Neural cell (in vitro differentiated cells): Measurements from ENCODE around the gene DGLUCY. TPM values are rescaled to one million over a fixed set of nuclear protein-coding genes. Genes with fewer than 3 reads are reported as not detected.

ENCODE experiments used
- H2AFZ ChIP-seq: fragments of 200-600, 300-800 bp; sonication (generic), shearing (Covaris generic); 2 replicates; pipeline ENCODE4 v1.6.0; 2014; ENCODE audit warnings: low read depth, mild to moderate bottlenecking, antibody characterized with exemption, low read length, moderate library complexity
- H3F3A ChIP-seq: fragments of 200-600 bp; shearing (Covaris generic); 2 replicates; pipeline ENCODE4 v1.6.1; 2016; ENCODE audit warnings: mild to moderate bottlenecking, moderate library complexity, mixed read lengths, antibody characterized with exemption, low read length; ENCODE audit not compliant: insufficient read depth, poor library complexity, severe bottlenecking
- H3K27ac ChIP-seq: fragments of 200-600, 300-800 bp; sonication (generic), shearing (Covaris generic); 2 replicates; pipeline ENCODE4 v1.5.1; 2014; ENCODE audit warnings: mild to moderate bottlenecking, low read length, moderate library complexity
- H3K27me3 ChIP-seq: fragments of 300-800, 200-600 bp; sonication (generic), shearing (Covaris generic); 2 replicates; pipeline ENCODE4 v1.6.0; 2014; ENCODE audit warnings: mild to moderate bottlenecking, low read depth, low read length, moderate library complexity; ENCODE audit not compliant: insufficient read depth
- H3K36me3 ChIP-seq: fragments of 300-800, 200-600 bp; sonication (generic), shearing (Covaris generic); 2 replicates; pipeline ENCODE4 v1.5.1; 2014; ENCODE audit warnings: mild to moderate bottlenecking, antibody characterized with exemption, low read length, moderate library complexity; ENCODE audit not compliant: insufficient read depth
- H3K4me2 ChIP-seq: fragments of 300-800, 200-600 bp; sonication (generic), shearing (Covaris generic); 2 replicates; pipeline ENCODE4 v1.6.0; 2014; ENCODE audit warnings: mild to moderate bottlenecking, low read length
- H3K4me3 ChIP-seq: fragments of 300-800, 200-600 bp; sonication (generic), shearing (Covaris generic); 2 replicates; pipeline ENCODE4 v1.5.1; 2014; ENCODE audit warnings: mild to moderate bottlenecking, low read length, moderate library complexity
- H3K79me2 ChIP-seq: fragments of 200-600 bp; shearing (Covaris generic); replicated peaks from 2 replicates; pipeline ENCODE4 v1.6.0; 2014; ENCODE audit warnings: mild to moderate bottlenecking, low read length, moderate library complexity; ENCODE audit not compliant: insufficient read depth
- H3K9ac ChIP-seq: fragments of 300-800, 200-600 bp; sonication (generic), shearing (Covaris generic); 2 replicates; pipeline ENCODE4 v1.6.1; 2016; ENCODE audit warnings: mild to moderate bottlenecking, low read length, mixed read lengths
- H3K9me2 ChIP-seq: fragments of 200-600 bp; shearing (Covaris generic); 2 replicates; pipeline ENCODE4 v1.6.1; 2016; ENCODE audit warnings: mild to moderate bottlenecking, low read length, mixed read lengths; ENCODE audit not compliant: insufficient read depth
- H3K9me3 ChIP-seq: fragments of 200-600, 300-800 bp; sonication (generic), shearing (Covaris generic); 2 replicates; pipeline ENCODE4 v1.6.1; 2016; ENCODE audit warnings: mild to moderate bottlenecking, mixed run types, low read length, moderate library complexity, mixed read lengths
- H4K20me1 ChIP-seq: fragments of 200-600 bp; shearing (Covaris generic); 2 replicates; pipeline ENCODE4 v1.6.1; 2016; ENCODE audit warnings: mild to moderate bottlenecking, mixed run types; ENCODE audit not compliant: insufficient read depth
- EP300 ChIP-seq: fragments of 450-650 bp; conservative IDR thresholded peaks from 2 replicates; pipeline ENCODE4 v1.6.1; 2014; ENCODE audit warnings: antibody characterized with exemption, mild to moderate bottlenecking, moderate library complexity; ENCODE audit not compliant: poor library complexity, severe bottlenecking
- EZH2 ChIP-seq: fragments of 200-600, 300-800 bp; shearing (Covaris generic), sonication (generic); IDR thresholded peaks from 2 replicates; pipeline ENCODE4 v1.6.1; 2014; ENCODE audit warnings: antibody characterized with exemption, low read length, borderline replicate concordance, mild to moderate bottlenecking; ENCODE audit not compliant: insufficient read depth, poor library complexity, severe bottlenecking
- MXI1 ChIP-seq: fragments of 450-650 bp; conservative IDR thresholded peaks from 2 replicates; pipeline ENCODE4 v1.6.1; 2014; ENCODE audit warnings: antibody characterized with exemption, mild to moderate bottlenecking; ENCODE audit not compliant: poor library complexity, severe bottlenecking
- POLR2AphosphoS5 ChIP-seq: IDR thresholded peaks from 2 replicates; pipeline ENCODE4 v1.6.1; 2012
- RAD21 ChIP-seq: fragments of 450-650 bp; conservative IDR thresholded peaks from 2 replicates; pipeline ENCODE4 v1.6.1; 2014; ENCODE audit warnings: antibody characterized with exemption, mild to moderate bottlenecking, moderate library complexity
- SMC3 ChIP-seq: fragments of 450-650 bp; conservative IDR thresholded peaks from 2 replicates; pipeline ENCODE4 v1.6.1; 2014; ENCODE audit warnings: antibody characterized with exemption, mild to moderate bottlenecking, moderate library complexity; ENCODE audit not compliant: poor library complexity
- TAF1 ChIP-seq: IDR thresholded peaks from 2 replicates; pipeline ENCODE4 v1.6.1; 2012; ENCODE audit warnings: low read depth
- polyA plus RNA-seq: library from polyadenylated mRNA; depleted of rRNA; stranded (reverse); fragments of >200 nt; gene quantifications from 2 replicates; pipeline ENCODE4 v1.2.3, GENCODE V29; 2014
- TF ChIP-seq, protein P1 (sequence below): fragments of 450-650 bp; IDR thresholded peaks from 2 replicates; pipeline ENCODE4 v1.5.1; 2014; ENCODE audit warnings: antibody characterized with exemption, mild to moderate bottlenecking, moderate library complexity; ENCODE audit not compliant: poor library complexity, severe bottlenecking
- TF ChIP-seq, protein P2 (sequence below): IDR thresholded peaks from 2 replicates; pipeline ENCODE4 v1.6.1; 2012; ENCODE audit warnings: borderline replicate concordance

Gene DGLUCY
- polyA plus RNA-seq, 1 donor from 2014 or later, result 30.5 TPM

DNA sequence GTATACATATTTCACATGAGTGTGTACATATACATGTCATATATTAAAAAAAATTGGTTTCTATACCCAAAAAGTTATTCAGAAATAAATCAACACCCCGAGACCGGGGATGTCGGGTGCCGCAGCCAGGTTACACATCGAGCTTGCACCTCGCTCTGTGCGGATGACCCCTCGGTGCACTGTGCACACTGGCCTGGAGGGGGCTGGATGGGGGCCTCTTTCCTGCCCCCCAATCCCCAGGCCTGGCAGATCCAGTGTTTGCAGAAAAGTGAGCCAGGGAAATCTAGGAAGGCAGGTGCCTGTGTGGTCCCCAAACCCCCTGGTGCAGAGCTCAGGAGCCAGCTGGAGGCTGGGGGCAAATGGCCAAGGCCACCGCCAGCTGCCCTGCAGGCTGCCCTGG lies 157.8 kb downstream of the DGLUCY start:
- Histone ChIP-seq H3K4me3 (no peak overlapping the region), H3K27me3 (no peaks in the 10 kb centered on the region), H3K9ac (no peak overlapping the region), H3K9me3 (no peaks in the 10 kb centered on the region), H3K27ac (no peak overlapping the region), H3K36me3 (peaks cover 4% of the 10 kb centered on the region), H4K20me1 (no peaks in the 10 kb centered on the region), H2AFZ (no peak overlapping the region), H3K9me2 (no peaks in the 10 kb centered on the region), H3K79me2 (no peaks in the 10 kb centered on the region), H3K4me2 (no peak overlapping the region), H3F3A (no peaks in the 10 kb centered on the region)
- no peak for TF ChIP-seq RAD21
- TF ChIP-seq SMC3, result no peak
- no peak for TF ChIP-seq MXI1
- no peak for TF ChIP-seq POLR2AphosphoS5
- no peak for TF ChIP-seq EP300
- TF ChIP-seq, protein P1, sequence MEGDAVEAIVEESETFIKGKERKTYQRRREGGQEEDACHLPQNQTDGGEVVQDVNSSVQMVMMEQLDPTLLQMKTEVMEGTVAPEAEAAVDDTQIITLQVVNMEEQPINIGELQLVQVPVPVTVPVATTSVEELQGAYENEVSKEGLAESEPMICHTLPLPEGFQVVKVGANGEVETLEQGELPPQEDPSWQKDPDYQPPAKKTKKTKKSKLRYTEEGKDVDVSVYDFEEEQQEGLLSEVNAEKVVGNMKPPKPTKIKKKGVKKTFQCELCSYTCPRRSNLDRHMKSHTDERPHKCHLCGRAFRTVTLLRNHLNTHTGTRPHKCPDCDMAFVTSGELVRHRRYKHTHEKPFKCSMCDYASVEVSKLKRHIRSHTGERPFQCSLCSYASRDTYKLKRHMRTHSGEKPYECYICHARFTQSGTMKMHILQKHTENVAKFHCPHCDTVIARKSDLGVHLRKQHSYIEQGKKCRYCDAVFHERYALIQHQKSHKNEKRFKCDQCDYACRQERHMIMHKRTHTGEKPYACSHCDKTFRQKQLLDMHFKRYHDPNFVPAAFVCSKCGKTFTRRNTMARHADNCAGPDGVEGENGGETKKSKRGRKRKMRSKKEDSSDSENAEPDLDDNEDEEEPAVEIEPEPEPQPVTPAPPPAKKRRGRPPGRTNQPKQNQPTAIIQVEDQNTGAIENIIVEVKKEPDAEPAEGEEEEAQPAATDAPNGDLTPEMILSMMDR, result no peak
- no peak for TF ChIP-seq TAF1
- TF ChIP-seq EZH2, result no peak
- TF ChIP-seq, protein P2, sequence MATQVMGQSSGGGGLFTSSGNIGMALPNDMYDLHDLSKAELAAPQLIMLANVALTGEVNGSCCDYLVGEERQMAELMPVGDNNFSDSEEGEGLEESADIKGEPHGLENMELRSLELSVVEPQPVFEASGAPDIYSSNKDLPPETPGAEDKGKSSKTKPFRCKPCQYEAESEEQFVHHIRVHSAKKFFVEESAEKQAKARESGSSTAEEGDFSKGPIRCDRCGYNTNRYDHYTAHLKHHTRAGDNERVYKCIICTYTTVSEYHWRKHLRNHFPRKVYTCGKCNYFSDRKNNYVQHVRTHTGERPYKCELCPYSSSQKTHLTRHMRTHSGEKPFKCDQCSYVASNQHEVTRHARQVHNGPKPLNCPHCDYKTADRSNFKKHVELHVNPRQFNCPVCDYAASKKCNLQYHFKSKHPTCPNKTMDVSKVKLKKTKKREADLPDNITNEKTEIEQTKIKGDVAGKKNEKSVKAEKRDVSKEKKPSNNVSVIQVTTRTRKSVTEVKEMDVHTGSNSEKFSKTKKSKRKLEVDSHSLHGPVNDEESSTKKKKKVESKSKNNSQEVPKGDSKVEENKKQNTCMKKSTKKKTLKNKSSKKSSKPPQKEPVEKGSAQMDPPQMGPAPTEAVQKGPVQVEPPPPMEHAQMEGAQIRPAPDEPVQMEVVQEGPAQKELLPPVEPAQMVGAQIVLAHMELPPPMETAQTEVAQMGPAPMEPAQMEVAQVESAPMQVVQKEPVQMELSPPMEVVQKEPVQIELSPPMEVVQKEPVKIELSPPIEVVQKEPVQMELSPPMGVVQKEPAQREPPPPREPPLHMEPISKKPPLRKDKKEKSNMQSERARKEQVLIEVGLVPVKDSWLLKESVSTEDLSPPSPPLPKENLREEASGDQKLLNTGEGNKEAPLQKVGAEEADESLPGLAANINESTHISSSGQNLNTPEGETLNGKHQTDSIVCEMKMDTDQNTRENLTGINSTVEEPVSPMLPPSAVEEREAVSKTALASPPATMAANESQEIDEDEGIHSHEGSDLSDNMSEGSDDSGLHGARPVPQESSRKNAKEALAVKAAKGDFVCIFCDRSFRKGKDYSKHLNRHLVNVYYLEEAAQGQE, result no peak

DNA sequence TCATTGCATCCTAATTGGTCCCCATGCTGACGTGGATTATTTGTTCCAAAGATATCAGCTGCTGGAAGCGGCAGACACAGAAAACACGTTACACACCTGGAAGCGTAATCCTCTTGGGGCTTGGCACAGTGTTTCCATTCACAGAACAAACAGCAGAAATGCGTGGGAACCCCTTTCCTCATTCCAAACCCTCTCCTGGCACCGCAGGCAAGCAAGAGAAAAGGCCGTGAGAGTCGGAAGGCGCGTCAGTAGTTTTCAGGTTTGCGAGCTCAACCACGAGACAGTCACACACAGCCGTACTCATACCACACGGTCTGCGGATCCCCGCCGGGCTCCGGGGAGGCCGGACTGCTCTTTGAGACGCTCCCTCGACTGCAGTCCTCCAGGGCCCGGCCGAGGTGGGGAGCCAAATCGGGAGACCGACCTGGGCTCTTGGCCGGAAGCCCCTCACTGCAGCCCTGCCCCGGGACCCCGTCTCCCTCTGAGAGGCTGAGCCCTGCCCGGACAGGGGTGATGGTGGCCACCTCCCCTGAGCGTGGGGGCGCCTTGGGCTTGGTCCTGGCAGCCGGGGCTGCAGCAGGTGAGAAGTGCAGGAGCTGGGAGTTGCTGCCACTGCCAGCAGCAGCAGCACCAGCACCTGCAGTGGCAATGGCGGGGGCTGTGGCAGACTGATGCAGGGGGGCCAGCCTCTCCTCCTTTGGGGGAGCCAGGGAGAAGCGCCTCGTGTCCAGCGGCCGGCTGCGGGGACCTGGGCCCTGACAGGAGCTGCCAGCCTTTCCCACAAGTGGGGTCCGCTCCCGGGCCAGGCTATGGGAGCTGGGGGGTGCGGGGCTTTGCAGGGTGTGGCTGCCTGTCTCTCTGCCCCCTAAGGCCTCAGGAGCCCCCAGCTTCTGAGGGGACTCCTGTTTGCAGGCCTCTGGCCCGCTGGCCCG lies 158.7 kb downstream of the DGLUCY start:
- no peaks in the 10 kb centered on the region for H3K79me2 ChIP-seq
- no peak overlapping the region for H3K4me3 ChIP-seq
- peaks cover 4% of the 10 kb centered on the region for H3K36me3 ChIP-seq
- no peaks in the 10 kb centered on the region for H3K9me2 ChIP-seq
- H3K9me3 ChIP-seq, result no peaks in the 10 kb centered on the region
- H2AFZ ChIP-seq, result no peak overlapping the region
- no peaks in the 10 kb centered on the region for H3K27me3 ChIP-seq
- no peak overlapping the region for H3K4me2 ChIP-seq
- no peak overlapping the region for H3K9ac ChIP-seq
- no peaks in the 10 kb centered on the region for H4K20me1 ChIP-seq
- H3K27ac ChIP-seq, result no peak overlapping the region
- H3F3A ChIP-seq, result no peaks in the 10 kb centered on the region
- TF ChIP-seq POLR2AphosphoS5 (no peak), EZH2 (no peak), MXI1 (no peak), TAF1 (no peak), RAD21 (no peak), SMC3 (no peak)
